Sigmoid colon (tissue), 7 donors: ENCODE measurements around the gene UBP1. TPM values are rescaled to one million over a fixed set of nuclear protein-coding genes. Genes with fewer than 3 reads are reported as not detected.
A peak's percentile ranks its signal among the peaks of the same experiment; 100 is the strongest.

Experiments used
- DNase-seq: peaks from one replicate; pipeline ENCODE4 v3.0.0-alpha.2; 2019
- H3K27ac ChIP-seq, 4 donors: fragments of 200-600 bp; sonication (generic); one replicate each; pipeline ENCODE4 v1.5.1; 2016 to 2019; ENCODE audit warnings: mild to moderate bottlenecking in 1 of 4
- H3K27me3 ChIP-seq, 3 donors: fragments of 200-600 bp; sonication (generic); one replicate each; pipeline ENCODE4 v1.5.1; 2019; ENCODE audit warnings: mild to moderate bottlenecking in 1 of 3
- H3K36me3 ChIP-seq, 4 donors: fragments of 200-600 bp; sonication (generic); one replicate each; pipeline ENCODE4 v1.5.1; 2016 to 2019
- H3K4me1 ChIP-seq, 4 donors: fragments of 200-600 bp; sonication (generic); one replicate each; pipeline ENCODE4 v1.5.1; 2017 to 2019
- H3K4me3 ChIP-seq, 4 donors: fragments of 200-600 bp; sonication (generic); one replicate each; pipeline ENCODE4 v1.5.1; 2017 to 2019; ENCODE audit warnings: mild to moderate bottlenecking in 2 of 4, moderate library complexity in 1 of 4
- H3K9me3 ChIP-seq, 4 donors: fragments of 200-600 bp in 3 of 4; sonication (generic) in 3 of 4; one replicate each; pipeline versions ENCODE4 v1.5.1 to v1.6.1; 2013 to 2019
- CTCF ChIP-seq, 4 experiments: fragments of 450-650 bp in 3 of 4; fragments of 200-600 bp in 1 of 4; IDR thresholded peaks; one replicate each; pipeline ENCODE4 v1.5.1; 2016 to 2019; ENCODE audit warnings: antibody characterized with exemption in 4 of 4, mild to moderate bottlenecking in 3 of 4, moderate library complexity in 2 of 4
- EP300 ChIP-seq, 4 donors: sonication (generic); formaldehyde crosslinking; IDR thresholded peaks; one replicate each; pipeline ENCODE4 v1.6.1; 2017; ENCODE audit warnings: antibody characterized with exemption in 4 of 4
- POLR2A ChIP-seq, 2 donors: fragments of 450-650 bp; IDR thresholded peaks; one replicate each; pipeline ENCODE4 v1.6.1; 2016; ENCODE audit warnings: antibody characterized with exemption in 2 of 2, mild to moderate bottlenecking in 2 of 2, moderate library complexity in 2 of 2
- POLR2AphosphoS5 ChIP-seq, 4 donors: sonication (generic); formaldehyde crosslinking; IDR thresholded peaks; one replicate each; pipeline ENCODE4 v1.6.1; 2017; ENCODE audit warnings: antibody characterized with exemption in 4 of 4
- WGBS, 2 donors: extraction: QIAGEN DNeasy Blood & Tissue Kit; methylation state at CpG; one replicate each; pipeline ENCODE4 v1.1.7; 2013; 5-methylcytosine and 5-hydroxymethylcytosine counted together
- intact Hi-C: fragments of 100-400 bp; cut with DNase I; formaldehyde crosslinking; loops from one replicate; pipeline ENCODE4 v1.15.1; 2023
- polyA plus RNA-seq, 3 donors: library from polyadenylated mRNA; stranded (reverse); fragments of 200-250 nt; gene quantifications; one replicate each; pipeline ENCODE4 v1.2.3, GENCODE V29; 2013
- total RNA-seq, 4 donors: library from RNA; depleted of rRNA; stranded (reverse); fragments of >200 nt; gene quantifications; one replicate each; pipeline ENCODE4 v1.1.0, GENCODE V29; 2016
- donor health status: healthy with polysubstance abuse.
- donor health status: Bipolar disorder and iron deficiency.
- donor health status: healthy.

UBP1 gene
- 10 to 100 TPM; 58.4 to 92.0 (median 62.8) TPM for total RNA-seq
- 10 to 100 TPM; 30.6 to 45.5 (median 41.8) TPM for polyA plus RNA-seq

- Histone ChIP-seq H3K27me3 (no peaks in the 10 kb centered on the region), H3K9me3 (no peaks in the 10 kb centered on the region), H3K36me3 (no peaks in the 10 kb centered on the region), H3K4me1 (peaks cover 0 to 44% (median 39%) of the 10 kb centered on the region in 4 donors), H3K4me3 (peak within 1 kb of the TSS; percentile 69 to 90 (median 77)), H3K27ac (peak within 1 kb of the TSS; percentile 95 to 98 (median 97))
- peak; percentile 100 for DNase-seq
- TF ChIP-seq EP300 (IDR thresholded peaks at IDR 0.05) (no peak), POLR2A (IDR thresholded peaks at IDR 0.05) (peak; percentile 77 to 83), CTCF (IDR thresholded peaks at IDR 0.05) (no peak), POLR2AphosphoS5 (IDR thresholded peaks at IDR 0.05) (peak; percentile 90 to 96 (median 94))
- WGBS, 2 donors: 0 to 1% methylated on average over 68 of the region's 68 CpGs
- intact Hi-C loops: loop anchor here (5.0 to 10.0 kb wide), 3 partner anchors 214 to 328 kb away; partner anchors contain the start of genes CLASP2 and CRTAP
Measured at GRCh38 chr3:33440328-33441224, at the start of gene UBP1. Gene UBP1, minus strand, starts transcription at chr3:33440405. Its CDS starts 557 bp downstream, at chr3:33439848.

GRCh38 chr3:33488683-33489082 lies 48.5 kb upstream of the UBP1 start:
- Histone ChIP-seq H3K4me1 (no peaks in the 10 kb centered on the region), H3K27me3 (no peaks in the 10 kb centered on the region), H3K36me3 (no peaks in the 10 kb centered on the region), H3K4me3 (no peak overlapping the region), H3K9me3 (no peaks in the 10 kb centered on the region), H3K27ac (no peak overlapping the region)
- TF ChIP-seq EP300 (IDR thresholded peaks at IDR 0.05) (no peak), POLR2AphosphoS5 (IDR thresholded peaks at IDR 0.05) (no peak), CTCF (IDR thresholded peaks at IDR 0.05) (no peak), POLR2A (IDR thresholded peaks at IDR 0.05) (no peak)
- intact Hi-C loops: no loop called here
- no peak for DNase-seq
- 81 to 86% methylated on average over 1 of the region's 1 CpG for WGBS, 2 donors

- Histone ChIP-seq H3K36me3 (no peaks in the 10 kb centered on the region), H3K4me1 (no peaks in the 10 kb centered on the region), H3K27ac (no peak overlapping the region), H3K27me3 (no peaks in the 10 kb centered on the region), H3K9me3 (no peaks in the 10 kb centered on the region), H3K4me3 (no peak overlapping the region)
- intact Hi-C loops: no loop called here
- WGBS, 2 donors: 90 to 97% methylated on average over 2 of the region's 2 CpGs
- DNase-seq: no peak
- TF ChIP-seq EP300 (IDR thresholded peaks at IDR 0.05) (no peak), POLR2AphosphoS5 (IDR thresholded peaks at IDR 0.05) (no peak), POLR2A (IDR thresholded peaks at IDR 0.05) (no peak), CTCF (IDR thresholded peaks at IDR 0.05) (no peak)
Measured at GRCh38 chr3:33488246-33488645, 48.0 kb upstream of the UBP1 start.

GRCh38 chr3:33482111-33482521 lies 41.9 kb upstream of the UBP1 start:
- intact Hi-C loops: no loop called here
- WGBS, 2 donors: 19 to 46% methylated on average over 1 of the region's 1 CpG
- Histone ChIP-seq H3K4me3 (no peak overlapping the region), H3K4me1 (peaks cover 0 to 17% (median 3%) of the 10 kb centered on the region in 4 donors), H3K27ac (no peak overlapping the region), H3K9me3 (no peaks in the 10 kb centered on the region), H3K36me3 (no peaks in the 10 kb centered on the region), H3K27me3 (no peaks in the 10 kb centered on the region)
- DNase-seq: no peak
- TF ChIP-seq EP300 (IDR thresholded peaks at IDR 0.05): no peak
- no peak for TF ChIP-seq POLR2AphosphoS5 (IDR thresholded peaks at IDR 0.05)
- TF ChIP-seq CTCF (IDR thresholded peaks at IDR 0.05): no peak
- no peak for TF ChIP-seq POLR2A (IDR thresholded peaks at IDR 0.05)
